ENCODE data around the gene HDAC2.

Gene HDAC2

GRCh38 chr6:113967777-113968176 lies 3.2 kb downstream of the HDAC2 start:
- TF ChIP-seq CTCF (IDR thresholded peaks at IDR 0.05; ENCODE audit: borderline replicate concordance, extremely low read depth, low read length, poor library complexity, severe bottlenecking) (no peak), EZH2 (IDR thresholded peaks at IDR 0.05; ENCODE audit: borderline replicate concordance, low read depth, low read length, severe bottlenecking) (no peak)
- H3K36me3 ChIP-seq (ENCODE audit: insufficient read depth, low read length), result no peaks in the 10 kb centered on the region; the same call in 1 of the 2 replicates
- H3K9me3 ChIP-seq (ENCODE audit: insufficient read depth, low read length, severe bottlenecking), result no peaks in the 10 kb centered on the region
- peaks cover 49% of the 10 kb centered on the region for H3K4me1 ChIP-seq (ENCODE audit: insufficient read depth, low read length)
- H3K27me3 ChIP-seq (ENCODE audit: insufficient read depth, low read length, poor library complexity), result no peaks in the 10 kb centered on the region
- peak overlapping the region; percentile 90 for H3K4me2 ChIP-seq (ENCODE audit: insufficient read depth, low read length)
- H3K4me3 ChIP-seq (ENCODE audit: low read depth in 1 of 2, low read length in 2 of 2), result peak overlapping the region in 1 of 2 experiments; percentile 79; a peak in 1 of 4 replicates
- H3K9ac ChIP-seq (ENCODE audit: low read depth, low read length), result 0 out of 2 replicates have a peak overlapping the region, but pooled peaks have one; percentile 8
- peaks cover 94% of the 10 kb centered on the region for H3K79me2 ChIP-seq (ENCODE audit: insufficient read depth, low read length)
- H2AFZ ChIP-seq (ENCODE audit: low read depth, low read length), result no peak overlapping the region
- peaks cover 72% of the 10 kb centered on the region for H4K20me1 ChIP-seq (ENCODE audit: insufficient read depth, low read length)
- no peak overlapping the region for H3K27ac ChIP-seq (ENCODE audit: low read length)
- DNase-seq (no peak), ATAC-seq (ENCODE audit: insufficient read depth, low read depth) (no peak)

DNA sequence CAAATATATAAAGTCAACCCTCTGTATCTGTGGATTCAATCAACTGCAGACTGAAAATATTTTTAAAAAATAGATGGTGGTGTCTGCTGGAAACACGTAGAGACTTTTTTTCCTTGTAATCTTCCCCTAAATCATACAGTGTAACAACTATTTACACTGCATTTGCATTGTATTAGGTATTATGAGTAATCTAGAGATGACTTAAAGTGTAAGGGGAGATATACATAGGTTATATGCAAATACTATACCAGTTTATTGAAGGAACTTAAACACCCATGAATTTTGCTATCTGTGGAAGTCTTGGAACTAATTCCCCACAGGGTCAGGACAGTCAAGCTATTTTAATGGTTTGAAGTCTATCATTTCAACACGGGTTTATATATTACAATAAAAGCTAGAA lies 10.2 kb downstream of the HDAC2 start:
- Histone ChIP-seq H3K36me3 (ENCODE audit: insufficient read depth, low read length) (peaks cover 46% of the 10 kb centered on the region), H3K27me3 (ENCODE audit: insufficient read depth, low read length, poor library complexity) (no peaks in the 10 kb centered on the region), H3K4me2 (ENCODE audit: insufficient read depth, low read length) (no peak overlapping the region), H3K4me3 (ENCODE audit: low read depth in 1 of 2, low read length in 2 of 2) (no peak overlapping the region), H4K20me1 (ENCODE audit: insufficient read depth, low read length) (peaks cover 86% of the 10 kb centered on the region), H3K27ac (ENCODE audit: low read length) (no peak overlapping the region), H2AFZ (ENCODE audit: low read depth, low read length) (no peak overlapping the region), H3K4me1 (ENCODE audit: insufficient read depth, low read length) (peaks cover 9% of the 10 kb centered on the region; the same call in 1 of the 2 replicates), H3K9me3 (ENCODE audit: insufficient read depth, low read length, severe bottlenecking) (no peaks in the 10 kb centered on the region), H3K79me2 (ENCODE audit: insufficient read depth, low read length) (peaks cover 100% of the 10 kb centered on the region), H3K9ac (ENCODE audit: low read depth, low read length) (no peak overlapping the region)
- DNase-seq (no peak), ATAC-seq (ENCODE audit: insufficient read depth, low read depth) (no peak)
- TF ChIP-seq CTCF (IDR thresholded peaks at IDR 0.05; ENCODE audit: borderline replicate concordance, extremely low read depth, low read length, poor library complexity, severe bottlenecking) (no peak), EZH2 (IDR thresholded peaks at IDR 0.05; ENCODE audit: borderline replicate concordance, low read depth, low read length, severe bottlenecking) (no peak)

GRCh38 chr6:113959235-113959634 lies 11.7 kb downstream of the HDAC2 start:
- DNase-seq (no peak), ATAC-seq (ENCODE audit: insufficient read depth, low read depth) (no peak)
- Histone ChIP-seq H3K27me3 (ENCODE audit: insufficient read depth, low read length, poor library complexity) (no peaks in the 10 kb centered on the region), H3K4me1 (ENCODE audit: insufficient read depth, low read length) (0 out of 2 replicates have a peak, but pooled peaks cover 5% of the 10 kb centered on the region), H3K4me3 (ENCODE audit: low read depth in 1 of 2, low read length in 2 of 2) (no peak overlapping the region), H3K36me3 (ENCODE audit: insufficient read depth, low read length) (peaks cover 60% of the 10 kb centered on the region), H3K9ac (ENCODE audit: low read depth, low read length) (no peak overlapping the region), H3K4me2 (ENCODE audit: insufficient read depth, low read length) (no peak overlapping the region), H3K79me2 (ENCODE audit: insufficient read depth, low read length) (peaks cover 94% of the 10 kb centered on the region), H3K27ac (ENCODE audit: low read length) (no peak overlapping the region), H3K9me3 (ENCODE audit: insufficient read depth, low read length, severe bottlenecking) (no peaks in the 10 kb centered on the region), H4K20me1 (ENCODE audit: insufficient read depth, low read length) (peaks cover 77% of the 10 kb centered on the region), H2AFZ (ENCODE audit: low read depth, low read length) (no peak overlapping the region)
- TF ChIP-seq CTCF (IDR thresholded peaks at IDR 0.05; ENCODE audit: borderline replicate concordance, extremely low read depth, low read length, poor library complexity, severe bottlenecking) (no peak), EZH2 (IDR thresholded peaks at IDR 0.05; ENCODE audit: borderline replicate concordance, low read depth, low read length, severe bottlenecking) (no peak)

All from DND-41 (cell line).